ENCODE results near the gene ANKH.
A peak's percentile ranks its signal among the peaks of the same experiment; 100 is the strongest.

The ANKH gene

GRCh38 chr5:14757850-14758249 is 113.7 kb downstream of the ANKH start:
- no peak for DNase-seq

- DNase-seq, result peak; percentile 28
Measured at GRCh38 chr5:14756478-14756877, 115.1 kb downstream of the ANKH start.

- no peak for DNase-seq
Measured at GRCh38 chr5:14753947-14754346, 117.6 kb downstream of the ANKH start.

- DNase-seq, result no peak
Measured at GRCh38 chr5:14753292-14753691, 118.3 kb downstream of the ANKH start.

- DNase-seq, result no peak
Measured at GRCh38 chr5:14752497-14753071, 119.0 kb downstream of the ANKH start.

- DNase-seq, result no peak
Measured at GRCh38 chr5:14750712-14751111, 120.9 kb downstream of the ANKH start.

GRCh38 chr5:14749579-14750101 is 121.9 kb downstream of the ANKH start:
- no peak for DNase-seq

- no peak for DNase-seq
Measured at GRCh38 chr5:14748180-14748900, 123.2 kb downstream of the ANKH start.

GRCh38 chr5:14745753-14746152 is 125.8 kb downstream of the ANKH start:
- no peak for DNase-seq

- DNase-seq, result no peak
Measured at GRCh38 chr5:14745188-14745563, 126.4 kb downstream of the ANKH start.

GRCh38 chr5:14744296-14745187 is 127.0 kb downstream of the ANKH start:
- DNase-seq, result no peak

- no peak for DNase-seq
Measured at GRCh38 chr5:14743601-14744295, 127.8 kb downstream of the ANKH start.

- DNase-seq, result peak; percentile 72
Measured at GRCh38 chr5:14742498-14742897, 129.1 kb downstream of the ANKH start.

GRCh38 chr5:14741801-14742440 is 129.7 kb downstream of the ANKH start:
- DNase-seq, result peak; percentile 55

- DNase-seq, result no peak
Measured at GRCh38 chr5:14741131-14741530, 130.4 kb downstream of the ANKH start.

- DNase-seq, result no peak
Measured at GRCh38 chr5:14739981-14740380, 131.6 kb downstream of the ANKH start.

- DNase-seq, result no peak
Measured at GRCh38 chr5:14739538-14739937, 132.0 kb downstream of the ANKH start.

- DNase-seq, result no peak
Measured at GRCh38 chr5:14738050-14738449, 133.5 kb downstream of the ANKH start.

GRCh38 chr5:14737291-14737690 is 134.3 kb downstream of the ANKH start:
- no peak for DNase-seq

GRCh38 chr5:14735944-14736343 is 135.6 kb downstream of the ANKH start:
- no peak for DNase-seq

GRCh38 chr5:14734396-14734795 is 137.2 kb downstream of the ANKH start:
- DNase-seq, result no peak

GRCh38 chr5:14733661-14734060 is 137.9 kb downstream of the ANKH start:
- no peak for DNase-seq
